Head of caudate nucleus (tissue), 42 donors: Measurements from ENCODE around the gene SH3PXD2B.

Experiments
- DNase-seq, 42 donors: peaks; one replicate each; pipeline versions ENCODE4 v3.0.0 to v3.0.0-alpha.2; 2020 to 2021; ENCODE audit warnings: mixed read lengths in 7 of 42
- intact Hi-C: fragments of 100-400 bp; cut with DNase I; formaldehyde crosslinking; loops from one replicate; pipeline ENCODE4 v1.15.0; 2022

The SH3PXD2B gene

DNA sequence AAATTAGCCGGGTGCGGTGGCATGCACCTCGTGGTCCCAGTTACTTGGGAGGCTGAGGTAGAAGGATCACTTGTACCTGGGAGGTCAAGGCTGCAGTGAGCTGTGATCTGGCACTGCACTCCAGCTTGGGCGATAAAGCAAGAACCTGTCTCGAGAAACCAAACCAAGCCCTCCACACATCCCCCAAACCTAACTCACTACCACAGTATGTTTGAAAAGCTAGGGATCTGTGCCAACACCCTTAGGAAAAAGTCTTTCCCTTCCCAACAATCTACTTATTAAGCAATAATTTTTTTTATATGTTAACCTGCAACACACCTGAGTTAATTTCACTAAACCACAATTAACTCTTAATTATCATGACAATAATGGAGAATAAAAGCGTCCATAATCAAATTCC is 173.0 kb downstream of the SH3PXD2B start:
- no peak for DNase-seq
- intact Hi-C loops: loop anchor here (5.0 to 10.0 kb wide), 3 partner anchors 94 to 274 kb away; partner anchors contain the start of genes FBXW11, SH3PXD2B and STK10

- DNase-seq: peak in 1 of 42 donors; percentile 41
- intact Hi-C loops: loop anchor here (5.0 to 10.0 kb wide), 3 partner anchors 94 to 274 kb away; partner anchors contain the start of genes FBXW11, SH3PXD2B and STK10
Measured at GRCh38 chr5:172280929-172281328, 173.4 kb downstream of the SH3PXD2B start.

- no peak for DNase-seq
- intact Hi-C loops: loop anchor here (5.0 to 10.0 kb wide), 3 partner anchors 93 to 273 kb away; partner anchors contain the start of genes FBXW11, SH3PXD2B and STK10
Measured at GRCh38 chr5:172280317-172280716, 174.0 kb downstream of the SH3PXD2B start.

DNA sequence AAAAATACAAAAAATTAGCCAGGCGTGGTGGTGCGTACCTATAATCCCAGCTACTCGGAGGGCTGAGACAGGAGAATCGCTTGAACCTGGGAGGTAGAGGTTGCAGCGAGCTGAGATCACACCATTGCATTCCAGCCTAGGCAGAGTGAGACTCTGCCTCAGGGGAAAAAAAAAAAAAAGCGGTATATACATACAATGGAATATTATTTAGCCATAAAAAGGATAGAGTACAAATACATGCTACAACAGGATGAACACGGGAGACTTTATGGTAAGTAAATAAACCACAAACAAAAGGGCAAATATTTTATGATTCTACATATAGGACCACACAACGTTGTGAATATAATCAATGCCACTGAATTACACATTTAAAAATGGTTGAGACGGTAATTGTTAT is 176.0 kb downstream of the SH3PXD2B start:
- intact Hi-C loops: no loop called here
- no peak for DNase-seq

GRCh38 chr5:172276214-172276613 is 178.1 kb downstream of the SH3PXD2B start:
- intact Hi-C loops: no loop called here
- no peak for DNase-seq
